Neuronal stem cell (in vitro differentiated cells): ENCODE results near the gene C1orf21.

Source experiments
- DNase-seq: peaks from one replicate; pipeline ENCODE4 v3.0.0-alpha.2; 2013; ENCODE audit warnings: low spot score
- H2AFZ ChIP-seq: one replicate; pipeline ENCODE4 v1.6.1; 2013; ENCODE audit warnings: mild to moderate bottlenecking, low read length, inconsistent platforms
- H2AK5ac ChIP-seq: 2 replicates; pipeline ENCODE4 v1.6.1; 2013; ENCODE audit warnings: low read depth, mild to moderate bottlenecking, inconsistent platforms, low read length, moderate library complexity, mixed read lengths
- H2BK120ac ChIP-seq: 2 replicates; pipeline ENCODE4 v1.6.1; 2013; ENCODE audit warnings: low read depth, mild to moderate bottlenecking, inconsistent platforms, low read length, moderate library complexity, mixed read lengths
- H2BK12ac ChIP-seq: one replicate; pipeline ENCODE4 v1.6.1; 2013; ENCODE audit warnings: low read length, inconsistent platforms
- H2BK15ac ChIP-seq: 2 replicates; pipeline ENCODE4 v1.6.1; 2013; ENCODE audit warnings: mild to moderate bottlenecking, low read length, inconsistent platforms, mixed read lengths
- H2BK5ac ChIP-seq: one replicate; pipeline ENCODE4 v1.6.1; 2013; ENCODE audit warnings: inconsistent platforms, mild to moderate bottlenecking, low read length, moderate library complexity
- H3K14ac ChIP-seq: one replicate; pipeline ENCODE4 v1.6.1; 2013; ENCODE audit warnings: low read length, inconsistent platforms
- H3K18ac ChIP-seq: 2 replicates; pipeline ENCODE4 v1.6.1; 2013; ENCODE audit warnings: low read length, inconsistent platforms
- H3K23ac ChIP-seq: 2 replicates; pipeline ENCODE4 v1.6.1; 2013; ENCODE audit warnings: low read depth, mild to moderate bottlenecking, mixed read lengths, low read length, inconsistent platforms; ENCODE audit not compliant: poor library complexity
- H3K27ac ChIP-seq: replicated peaks from 3 replicates; pipeline ENCODE4 v1.5.1; 2013; ENCODE audit warnings: low read length, inconsistent platforms
- H3K27me3 ChIP-seq, 3 experiments: 2 replicates each; pipeline ENCODE4 v1.6.1; 2013; ENCODE audit warnings: low read length in 3 of 3, mild to moderate bottlenecking in 2 of 3, inconsistent platforms in 1 of 3, low read depth in 1 of 3, mixed read lengths in 1 of 3, moderate library complexity in 1 of 3; ENCODE audit not compliant: control insufficient read depth in 3 of 3, insufficient read depth in 3 of 3
- H3K36me3 ChIP-seq, 2 donors: replicated peaks in 1 of 2; 2 replicates each; pipeline ENCODE4 v1.6.1; 2013; ENCODE audit warnings: low read length in 2 of 2; ENCODE audit not compliant: control insufficient read depth in 2 of 2, insufficient read depth in 2 of 2
- H3K4ac ChIP-seq: 2 replicates; pipeline ENCODE4 v1.6.1; 2013; ENCODE audit warnings: inconsistent platforms, mild to moderate bottlenecking, low read length, moderate library complexity
- H3K4me1 ChIP-seq, 2 donors: 1 replicate in 1 of 2; 2 replicates in 1 of 2; pipeline ENCODE4 v1.6.1; 2013; ENCODE audit warnings: low read length in 2 of 2, low read depth in 1 of 2; ENCODE audit not compliant: control insufficient read depth in 2 of 2, insufficient read depth in 1 of 2
- H3K4me2 ChIP-seq: one replicate; pipeline ENCODE4 v1.6.1; 2013; ENCODE audit warnings: mild to moderate bottlenecking, low read length, inconsistent platforms; ENCODE audit not compliant: insufficient read depth, poor library complexity, severe bottlenecking
- H3K4me3 ChIP-seq, 2 donors: 2 replicates each; pipeline ENCODE4 v1.5.1; 2013; ENCODE audit warnings: low read length in 2 of 2, mild to moderate bottlenecking in 2 of 2, inconsistent platforms in 1 of 2, moderate library complexity in 1 of 2
- H3K79me1 ChIP-seq: one replicate; pipeline ENCODE4 v1.6.1; 2013; ENCODE audit warnings: low read depth, mild to moderate bottlenecking, inconsistent platforms, low read length, moderate library complexity
- H3K9ac ChIP-seq: one replicate; pipeline ENCODE4 v1.6.1; 2013; ENCODE audit warnings: mild to moderate bottlenecking, low read depth, low read length, inconsistent platforms; ENCODE audit not compliant: poor library complexity
- H3K9me3 ChIP-seq, 2 donors: replicated peaks in 1 of 2; 2 replicates each; pipeline versions ENCODE3 to v1.6.1; 2013; ENCODE audit warnings: low read length in 2 of 2, mild to moderate bottlenecking in 2 of 2, inconsistent platforms in 1 of 2, low read depth in 1 of 2, mixed read lengths in 1 of 2, moderate library complexity in 1 of 2; ENCODE audit not compliant: control insufficient read depth in 2 of 2, insufficient read depth in 1 of 2
- H4K8ac ChIP-seq: one replicate; pipeline ENCODE4 v1.6.1; 2013; ENCODE audit warnings: low read depth, mild to moderate bottlenecking, inconsistent platforms, low read length, moderate library complexity
- H4K91ac ChIP-seq: one replicate; pipeline ENCODE4 v1.6.1; 2013; ENCODE audit warnings: low read length, low read depth, mild to moderate bottlenecking, inconsistent platforms; ENCODE audit not compliant: poor library complexity
- WGBS, 2 donors: extraction: QIAGEN DNeasy Blood & Tissue Kit; methylation state at CpG; one replicate each; pipeline ENCODE4 v1.1.7; 2013; ENCODE audit warnings: missing lambda C conversion rate in 2 of 2, mixed read lengths in 1 of 2; ENCODE audit not compliant: insufficient read length in 2 of 2, insufficient replicate concordance in 1 of 2; ENCODE audit errors: extremely low coverage in 2 of 2; 5-methylcytosine and 5-hydroxymethylcytosine counted together

Gene C1orf21

DNA sequence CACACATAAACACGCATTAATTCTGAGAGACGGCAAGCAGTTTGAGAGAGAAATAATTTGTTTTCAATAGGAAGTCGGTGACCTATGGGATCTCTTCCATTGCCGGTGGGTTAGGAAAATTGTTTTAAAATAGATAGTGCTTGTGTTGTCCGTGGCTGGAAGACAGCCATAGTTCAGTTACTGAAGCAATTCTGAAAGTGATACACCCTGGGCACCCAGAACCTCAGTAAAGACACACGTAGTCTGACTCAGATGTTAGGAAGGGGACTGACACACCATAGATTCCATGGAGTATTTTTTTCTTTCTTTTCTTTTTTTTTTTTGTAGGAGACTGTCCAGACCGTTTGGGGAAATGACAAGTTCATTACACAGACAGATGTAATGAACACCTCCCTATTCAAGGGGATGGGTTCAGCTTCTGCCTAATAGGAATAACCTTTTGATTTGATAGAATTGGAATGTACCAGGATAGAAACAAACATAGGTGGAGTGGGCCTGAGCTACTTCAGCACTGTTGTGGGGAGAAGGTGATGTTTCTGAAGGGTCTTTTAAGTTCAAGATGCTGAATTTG is 1.6 kb downstream of the C1orf21 start:
- Histone ChIP-seq H2BK120ac (no peak overlapping the region), H3K18ac (no peak overlapping the region), H3K23ac (no peak overlapping the region), H3K9me3 (no peaks in the 10 kb centered on the region), H4K91ac (no peak overlapping the region), H3K4ac (no peak overlapping the region), H2AK5ac (no peak overlapping the region), H2BK12ac (no peak overlapping the region), H3K36me3 (no peaks in the 10 kb centered on the region), H4K8ac (no peak overlapping the region), H3K4me1 (peaks cover 10 to 22% of the 10 kb centered on the region in 2 donors), H2BK15ac (no peak overlapping the region), H3K27ac (no peak overlapping the region), H3K27me3 (no peaks in the 10 kb centered on the region), H3K9ac (no peak overlapping the region), H2AFZ (peak overlapping the region; percentile 96), H3K14ac (no peak overlapping the region), H3K79me1 (peaks cover 3% of the 10 kb centered on the region), H3K4me3 (peak overlapping the region; percentile 85 to 90), H2BK5ac (no peak overlapping the region), H3K4me2 (peak overlapping the region; percentile 59)
- no CpG with 5 or more reads among the region's 7 CpGs for WGBS, 2 donors
- DNase-seq: no peak

DNA sequence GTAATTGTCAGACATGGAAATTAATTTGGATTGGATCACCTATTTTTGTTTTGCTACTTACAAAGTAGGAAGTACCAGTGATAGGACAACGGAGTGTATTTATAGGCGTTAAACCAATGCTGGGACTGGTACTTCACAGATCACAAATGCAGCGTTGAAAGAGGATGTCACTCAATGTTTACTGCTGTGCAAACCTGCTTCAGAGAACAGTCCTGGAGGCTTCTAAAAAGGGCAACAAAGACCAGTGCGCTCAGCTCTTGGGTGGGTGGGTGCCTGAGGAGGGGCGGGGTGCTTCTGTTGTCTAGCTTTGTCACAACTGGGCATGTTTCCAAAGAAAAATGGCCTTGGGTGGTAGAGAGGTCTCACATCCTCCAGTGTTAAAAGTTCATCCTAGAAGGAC is 2.1 kb downstream of the C1orf21 start:
- Histone ChIP-seq H3K18ac (no peak overlapping the region), H3K36me3 (no peaks in the 10 kb centered on the region), H4K91ac (no peak overlapping the region), H3K79me1 (peaks cover 3% of the 10 kb centered on the region), H3K14ac (no peak overlapping the region), H2BK15ac (no peak overlapping the region), H4K8ac (no peak overlapping the region), H3K9me3 (no peaks in the 10 kb centered on the region), H3K4me2 (no peak overlapping the region), H3K27ac (no peak overlapping the region), H2AFZ (no peak overlapping the region), H3K9ac (no peak overlapping the region), H2BK120ac (no peak overlapping the region), H3K23ac (no peak overlapping the region), H3K4ac (no peak overlapping the region), H3K4me1 (peaks cover 10 to 19% of the 10 kb centered on the region in 2 donors), H2BK12ac (no peak overlapping the region), H3K4me3 (peak overlapping the region in 1 of 2 donors; percentile 85), H2BK5ac (no peak overlapping the region), H3K27me3 (no peaks in the 10 kb centered on the region), H2AK5ac (no peak overlapping the region)
- no peak for DNase-seq
- no CpG with 5 or more reads among the region's 5 CpGs for WGBS, 2 donors

GRCh38 chr1:184389446-184389845 is 2.6 kb downstream of the C1orf21 start:
- H2BK5ac ChIP-seq: no peak overlapping the region
- no peak for DNase-seq
- no peak overlapping the region for H3K27ac ChIP-seq
- H2BK15ac ChIP-seq: no peak overlapping the region
- H4K8ac ChIP-seq: no peak overlapping the region
- no CpG with 5 or more reads among the region's 2 CpGs for WGBS, 2 donors
- no peak overlapping the region for H3K9ac ChIP-seq
- no peak overlapping the region for H3K14ac ChIP-seq
- no peak overlapping the region for H2AK5ac ChIP-seq
- peaks cover 3% of the 10 kb centered on the region for H3K79me1 ChIP-seq
- no peak overlapping the region for H3K4me3 ChIP-seq
- no peaks in the 10 kb centered on the region for H3K36me3 ChIP-seq
- no peak overlapping the region for H3K23ac ChIP-seq
- no peaks in the 10 kb centered on the region for H3K9me3 ChIP-seq
- H2AFZ ChIP-seq: no peak overlapping the region
- H3K4ac ChIP-seq: no peak overlapping the region
- H3K4me2 ChIP-seq: no peak overlapping the region
- peaks cover 10 to 19% of the 10 kb centered on the region in 2 donors for H3K4me1 ChIP-seq
- H3K18ac ChIP-seq: no peak overlapping the region
- no peak overlapping the region for H2BK12ac ChIP-seq
- no peak overlapping the region for H4K91ac ChIP-seq
- no peaks in the 10 kb centered on the region for H3K27me3 ChIP-seq
- no peak overlapping the region for H2BK120ac ChIP-seq

DNA sequence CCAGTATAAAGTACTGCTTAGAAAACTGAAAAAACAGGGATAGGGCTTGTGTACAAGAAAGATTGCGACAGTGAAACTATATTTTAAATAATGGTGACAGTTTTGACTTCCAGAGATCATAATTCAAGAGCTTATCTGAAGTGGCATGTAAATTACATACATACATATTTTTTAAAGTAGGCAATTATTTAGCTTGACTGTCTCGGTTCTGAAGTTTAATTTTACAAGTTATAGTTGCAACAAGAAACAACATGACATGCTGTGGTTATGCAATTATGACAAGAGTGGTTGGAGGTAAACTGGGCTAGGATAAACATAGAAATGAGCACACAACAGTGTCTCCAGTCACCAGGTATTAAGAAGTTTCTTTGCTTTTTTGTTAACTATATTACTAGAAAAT is 4.1 kb downstream of the C1orf21 start:
- H3K18ac ChIP-seq: no peak overlapping the region
- H2BK12ac ChIP-seq: no peak overlapping the region
- H3K36me3 ChIP-seq: no peaks in the 10 kb centered on the region
- H2BK5ac ChIP-seq: no peak overlapping the region
- no peak overlapping the region for H3K23ac ChIP-seq
- H3K4me1 ChIP-seq: peaks cover 2 to 24% of the 10 kb centered on the region in 2 donors
- no peak overlapping the region for H3K4me3 ChIP-seq
- no peak for DNase-seq
- no peaks in the 10 kb centered on the region for H3K9me3 ChIP-seq
- H3K14ac ChIP-seq: no peak overlapping the region
- H3K4me2 ChIP-seq: no peak overlapping the region
- H3K4ac ChIP-seq: no peak overlapping the region
- no peak overlapping the region for H2AK5ac ChIP-seq
- no peak overlapping the region for H2AFZ ChIP-seq
- no peaks in the 10 kb centered on the region for H3K27me3 ChIP-seq
- no CpG with 5 or more reads among the region's 2 CpGs for WGBS, 2 donors
- H4K91ac ChIP-seq: no peak overlapping the region
- no peak overlapping the region for H2BK120ac ChIP-seq
- H4K8ac ChIP-seq: no peak overlapping the region
- H3K79me1 ChIP-seq: peaks cover 3% of the 10 kb centered on the region
- no peak overlapping the region for H3K27ac ChIP-seq
- no peak overlapping the region for H3K9ac ChIP-seq
- no peak overlapping the region for H2BK15ac ChIP-seq
